ENCODE measurements around the gene BET1.
"Not testable (repeated sequence)": the region's sequence is repeated elsewhere in the genome, so short reads cannot be mapped to it uniquely, and the experiment has no call there.

Gene BET1, protein sequence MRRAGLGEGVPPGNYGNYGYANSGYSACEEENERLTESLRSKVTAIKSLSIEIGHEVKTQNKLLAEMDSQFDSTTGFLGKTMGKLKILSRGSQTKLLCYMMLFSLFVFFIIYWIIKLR

GRCh38 chr7:94004024-94004951 is at the start of gene BET1:
BET1 (minus strand) TSS chr7:94004355; CDS start chr7:94004216, 139 bp downstream.
- DNase-seq, result peak; percentile 89

DNA sequence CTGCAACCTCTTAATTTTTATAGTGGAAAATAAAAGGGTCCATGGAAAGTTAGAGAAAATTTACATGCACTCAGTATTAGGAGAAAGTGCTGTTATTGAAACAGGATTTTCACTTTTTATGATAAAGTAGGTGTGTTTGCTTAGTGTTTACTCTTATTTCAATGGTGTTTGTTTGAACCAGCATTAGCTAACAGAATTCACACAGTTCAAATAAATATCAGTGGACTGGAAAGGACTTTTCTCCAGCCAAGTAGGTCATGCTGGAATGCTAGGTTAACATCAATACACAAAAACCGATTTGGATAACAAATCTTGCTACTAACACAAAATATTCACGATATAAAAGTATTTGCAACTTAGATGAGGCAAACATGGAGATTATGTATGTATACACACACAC is 49.4 kb upstream of the BET1 start:
- no peak for DNase-seq

DNA sequence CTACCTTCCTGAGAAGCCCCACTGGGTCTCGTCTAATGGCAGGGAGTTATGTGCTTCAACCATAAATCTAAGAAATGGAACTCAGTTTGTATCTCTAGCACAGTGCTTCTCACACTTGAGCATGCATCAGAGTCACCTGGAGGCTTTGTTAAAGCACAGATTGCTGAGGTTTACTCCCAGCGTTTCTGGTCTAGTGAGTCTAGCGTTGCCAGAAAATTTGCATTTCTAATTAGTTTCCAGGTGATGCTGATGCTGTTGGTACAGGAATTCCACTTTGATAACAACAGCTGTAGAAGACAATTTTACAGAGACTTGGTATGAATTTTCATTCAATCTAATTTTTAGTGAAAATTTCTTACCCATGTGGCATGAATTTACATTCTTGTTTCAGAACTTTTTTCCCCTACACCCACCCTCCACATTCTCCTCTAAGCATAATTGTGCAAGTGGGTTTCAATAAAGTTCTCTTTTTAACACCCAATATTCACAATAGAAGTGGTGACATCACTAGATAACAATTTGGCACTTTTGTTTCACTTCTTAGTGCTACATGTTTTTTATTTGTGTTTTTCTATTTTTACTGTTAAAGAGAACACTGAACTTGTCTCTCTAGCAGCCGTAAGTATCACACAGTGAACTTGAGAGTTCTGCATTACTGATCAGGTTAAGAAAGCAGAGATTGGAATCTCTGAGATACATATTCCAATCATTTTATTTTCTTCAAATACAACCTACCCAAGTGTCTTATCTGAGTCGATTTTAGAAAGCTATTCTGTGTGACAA is 48.4 kb upstream of the BET1 start:
- DNase-seq, result no peak

DNA sequence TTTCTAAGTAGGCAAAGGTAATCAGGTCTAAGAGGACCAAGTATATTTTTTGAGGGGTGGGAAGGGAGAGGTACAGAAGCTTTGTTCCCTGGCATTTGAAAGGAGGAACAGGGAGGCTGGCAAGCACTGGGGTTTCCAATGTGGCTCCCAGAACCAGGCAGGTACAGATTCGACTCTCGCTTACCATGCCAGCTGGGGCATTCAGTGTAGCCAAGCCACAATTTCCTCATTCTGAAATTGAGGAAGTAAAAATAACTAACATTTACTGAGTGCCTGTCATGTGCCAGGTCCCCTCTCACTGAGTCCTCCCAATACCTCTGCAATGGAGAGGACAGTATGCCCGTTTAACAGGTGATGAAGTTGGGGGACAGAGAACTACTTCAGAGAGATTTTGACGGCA is 45.9 kb upstream of the BET1 start:
- DNase-seq, result no peak

GRCh38 chr7:94049615-94050014 is 45.5 kb upstream of the BET1 start:
- no peak for DNase-seq

DNA sequence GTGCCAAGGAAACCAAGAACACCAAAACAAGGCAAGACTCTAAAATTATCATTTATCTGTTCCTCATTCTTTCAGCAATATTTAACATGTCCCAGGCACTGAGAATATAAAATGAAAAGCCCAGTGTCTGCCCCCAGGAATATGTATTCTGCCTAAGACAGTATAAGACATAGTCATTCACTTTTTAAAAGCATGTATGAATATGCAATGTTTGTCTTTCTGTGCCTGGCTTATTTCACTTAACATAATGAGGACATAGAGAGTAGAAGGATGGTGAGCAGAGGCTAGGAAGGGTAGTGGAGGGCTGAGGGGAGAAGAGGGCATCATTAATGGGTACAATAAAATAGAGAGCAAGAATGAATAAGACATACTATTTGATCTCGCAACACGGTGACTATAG is 44.6 kb upstream of the BET1 start:
- DNase-seq, result no peak

DNA sequence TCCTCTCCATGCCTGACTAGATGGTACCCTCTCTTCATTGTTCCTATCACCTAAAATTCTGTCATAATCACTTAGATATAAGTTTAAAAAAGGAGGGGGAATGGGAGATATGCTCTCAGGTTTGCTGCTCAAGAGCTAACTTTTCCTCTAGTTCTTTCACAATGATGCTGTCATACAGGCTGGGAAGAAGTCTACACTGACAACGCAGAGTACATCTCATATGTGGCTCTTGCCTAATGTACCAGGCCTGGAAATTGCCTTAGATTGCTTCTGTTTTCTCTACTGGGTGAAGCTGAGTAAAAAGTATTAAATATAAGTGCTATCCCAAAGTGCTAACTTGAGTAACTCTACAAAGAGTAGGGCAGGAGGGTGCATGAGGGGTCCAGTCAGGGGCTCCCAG is 43.8 kb upstream of the BET1 start:
- no peak for DNase-seq

DNA sequence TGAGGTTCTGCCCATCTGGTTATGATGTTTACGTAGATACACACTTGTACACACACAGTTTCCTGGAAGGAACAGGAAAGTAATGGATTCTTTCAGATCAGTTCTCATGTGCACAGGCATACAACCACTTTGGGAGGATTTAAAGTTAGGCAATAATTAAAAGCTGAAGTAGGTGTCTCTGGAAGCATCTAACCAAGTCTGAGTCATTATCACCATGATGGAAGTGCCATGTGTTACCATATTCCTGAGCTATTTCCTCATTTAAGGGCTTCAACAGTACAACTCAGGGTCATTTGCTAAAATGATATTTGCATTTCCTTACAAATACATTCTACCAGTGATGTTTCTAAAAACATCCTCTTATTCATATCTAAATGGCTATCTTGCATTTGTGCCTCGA is 41.4 kb upstream of the BET1 start:
- no peak for DNase-seq

DNA sequence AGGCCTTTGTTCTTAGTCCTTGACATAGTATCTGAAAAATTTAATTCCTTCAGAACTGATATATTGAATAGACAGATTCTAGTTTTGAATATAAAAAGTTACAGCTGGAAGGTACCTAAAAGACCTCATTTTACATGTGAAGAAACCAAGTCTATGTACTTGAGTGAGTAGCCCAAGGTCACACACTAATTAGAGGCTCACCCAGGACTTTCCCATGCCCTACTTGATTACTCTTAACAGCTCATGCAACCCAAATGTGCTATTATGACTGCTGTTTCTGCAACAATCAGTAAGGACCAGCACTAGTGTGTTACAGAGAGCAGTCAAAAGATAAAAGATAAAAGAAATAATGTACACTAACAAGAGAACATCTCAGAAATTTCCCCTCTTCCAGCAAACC is 40.7 kb upstream of the BET1 start:
- DNase-seq, result no peak

- DNase-seq, result no peak
Measured at GRCh38 chr7:94043299-94043698, 39.1 kb upstream of the BET1 start.

GRCh38 chr7:94042381-94042780 is 38.2 kb upstream of the BET1 start:
- no peak for DNase-seq

DNA sequence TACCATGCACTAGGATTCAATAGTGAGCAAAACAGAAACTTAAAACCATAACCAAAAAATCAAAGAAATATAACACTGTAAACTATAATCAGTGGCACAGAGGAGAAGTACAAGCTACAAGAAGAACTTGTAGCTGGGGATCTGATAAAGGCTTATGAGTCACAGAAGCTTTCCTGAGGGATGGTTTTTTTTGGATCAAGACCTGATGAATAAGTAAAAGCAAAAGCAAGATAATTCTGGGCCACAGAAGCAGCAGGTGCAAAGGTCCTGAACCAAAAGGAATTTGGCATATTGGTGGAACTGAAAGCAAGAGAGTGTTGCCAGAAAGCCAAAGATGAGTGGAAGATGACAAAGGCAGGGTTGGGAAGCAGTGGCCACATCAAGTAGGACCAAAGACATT is 37.4 kb upstream of the BET1 start:
- no peak for DNase-seq

DNA sequence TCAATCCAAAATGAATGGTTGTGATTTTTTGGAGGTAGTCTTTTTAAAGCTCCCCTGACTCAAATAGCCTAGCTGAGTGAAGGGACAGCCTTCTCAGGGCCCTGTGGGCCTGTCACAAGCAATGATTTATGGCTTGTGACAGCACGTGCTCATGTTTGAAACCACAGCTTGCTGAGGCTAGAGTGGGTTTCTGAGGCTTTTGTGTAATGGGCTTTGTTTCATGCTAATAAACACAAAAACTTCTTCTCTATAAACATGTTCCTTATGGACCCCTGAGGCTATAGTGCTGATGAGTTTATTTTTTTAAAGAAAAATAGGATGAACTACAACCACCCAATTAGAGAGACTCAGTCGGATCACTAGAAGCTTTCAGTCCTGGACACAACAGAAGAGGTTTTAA is 36.1 kb upstream of the BET1 start:
- DNase-seq, result no peak

GRCh38 chr7:94039368-94040035 is 35.3 kb upstream of the BET1 start:
- DNase-seq, result no peak

DNA sequence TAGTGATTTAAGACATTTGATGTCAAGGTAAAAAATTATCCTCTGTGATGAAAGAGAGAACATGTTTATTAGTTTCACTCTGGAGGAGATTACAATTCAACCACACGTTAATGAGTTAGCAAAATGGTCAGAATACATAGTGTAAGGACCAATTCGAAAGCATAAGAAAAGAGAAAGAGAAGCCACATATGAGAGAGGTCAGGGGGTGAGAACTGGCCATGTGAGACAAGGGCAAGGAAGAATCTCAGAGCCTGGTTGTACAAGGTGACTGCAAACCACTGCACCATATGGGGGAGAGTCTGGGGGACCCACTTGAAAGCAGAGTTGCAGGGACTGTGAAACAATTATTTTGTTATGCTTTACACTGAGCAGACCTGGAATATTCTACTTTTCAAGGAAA is 27.7 kb upstream of the BET1 start:
- no peak for DNase-seq

DNA sequence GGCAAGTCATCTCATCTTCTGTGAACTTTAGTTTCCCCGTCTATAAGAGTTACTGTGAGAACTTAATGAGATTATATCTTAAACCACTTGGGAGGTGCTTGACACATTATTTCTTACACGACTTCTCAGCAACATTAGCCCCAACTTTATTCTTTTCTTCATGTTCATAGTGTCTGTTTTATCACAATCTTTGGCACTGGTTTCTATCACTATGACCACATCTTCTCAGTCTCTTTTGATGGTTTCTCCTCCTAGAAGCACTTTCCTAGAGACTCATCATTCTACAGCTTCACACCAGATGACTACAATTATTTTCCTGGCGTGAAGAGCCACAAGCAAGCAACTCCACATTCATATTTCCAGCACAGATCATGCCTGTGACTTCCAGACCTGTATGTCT is 26.5 kb upstream of the BET1 start:
- no peak for DNase-seq

GRCh38 chr7:94029976-94030375 is 25.8 kb upstream of the BET1 start:
- DNase-seq, result no peak

DNA sequence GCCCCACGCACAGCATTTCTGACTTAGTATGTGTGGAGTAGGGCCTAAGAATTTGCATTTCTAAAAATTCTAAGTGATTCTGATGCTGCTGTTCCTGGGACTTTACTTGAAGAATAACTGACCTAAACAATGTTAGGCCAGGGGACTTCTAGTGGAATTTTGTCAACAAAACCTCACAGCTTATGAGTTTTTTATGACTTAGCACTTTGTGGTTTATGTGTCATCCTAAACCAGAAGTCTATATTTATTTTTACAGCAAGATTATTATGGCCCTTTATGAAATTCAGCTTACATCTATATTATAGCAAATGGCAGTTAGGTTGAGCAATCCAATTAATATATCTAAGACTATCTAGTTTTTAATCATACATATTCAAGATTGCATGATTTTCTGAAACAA is 24.6 kb upstream of the BET1 start:
- DNase-seq, result no peak

GRCh38 chr7:94026619-94027018 is 22.5 kb upstream of the BET1 start:
- DNase-seq, result not testable (repeated sequence)

GRCh38 chr7:94022550-94022949 is 18.4 kb upstream of the BET1 start:
- no peak for DNase-seq

DNA sequence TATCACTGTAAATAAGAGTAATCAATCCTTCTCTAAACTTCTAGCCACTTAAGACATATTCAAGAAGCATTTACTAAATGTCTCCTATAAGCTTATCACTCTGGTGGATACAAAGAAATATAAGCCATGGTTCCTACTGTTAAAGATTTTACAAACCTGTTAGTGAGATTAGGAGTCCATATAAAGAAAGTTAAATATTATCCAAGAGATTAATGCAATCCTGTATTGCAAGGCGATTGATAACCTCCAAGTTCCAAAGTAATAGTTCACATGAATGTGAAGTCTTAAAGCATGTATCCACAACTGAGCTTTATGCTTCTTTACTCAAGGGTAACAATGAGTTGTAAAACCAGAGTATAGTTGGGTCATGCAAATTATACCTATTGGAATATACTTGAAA is 12.6 kb upstream of the BET1 start:
- DNase-seq, result no peak

- DNase-seq, result no peak
Measured at GRCh38 chr7:94015538-94015937, 11.4 kb upstream of the BET1 start.

- no peak for DNase-seq
Measured at GRCh38 chr7:94012746-94013145, 8.6 kb upstream of the BET1 start.

All from DMS153 (cell line).